ENCODE results near the gene SH3D19.

DNA sequence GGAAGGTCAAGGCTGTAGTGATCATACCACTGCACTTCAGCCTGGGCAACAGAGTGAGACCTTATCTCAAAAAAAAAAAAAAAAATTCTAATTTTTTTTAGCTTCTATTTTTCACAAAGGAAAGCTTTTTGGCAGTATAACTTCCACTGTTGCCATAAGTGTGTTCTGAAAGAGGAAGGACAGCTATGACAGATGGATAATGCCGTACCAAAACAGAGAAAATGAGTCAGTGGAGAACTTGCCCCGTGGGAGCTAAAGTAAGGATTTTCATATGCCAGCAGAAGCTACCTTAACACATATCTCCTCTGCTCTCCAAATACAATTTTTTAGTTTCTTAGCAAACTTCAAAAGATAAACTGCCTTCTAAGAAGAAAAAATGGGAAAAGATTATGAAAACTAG lies 182.2 kb downstream of the SH3D19 start:
- TF ChIP-seq, protein P1, sequence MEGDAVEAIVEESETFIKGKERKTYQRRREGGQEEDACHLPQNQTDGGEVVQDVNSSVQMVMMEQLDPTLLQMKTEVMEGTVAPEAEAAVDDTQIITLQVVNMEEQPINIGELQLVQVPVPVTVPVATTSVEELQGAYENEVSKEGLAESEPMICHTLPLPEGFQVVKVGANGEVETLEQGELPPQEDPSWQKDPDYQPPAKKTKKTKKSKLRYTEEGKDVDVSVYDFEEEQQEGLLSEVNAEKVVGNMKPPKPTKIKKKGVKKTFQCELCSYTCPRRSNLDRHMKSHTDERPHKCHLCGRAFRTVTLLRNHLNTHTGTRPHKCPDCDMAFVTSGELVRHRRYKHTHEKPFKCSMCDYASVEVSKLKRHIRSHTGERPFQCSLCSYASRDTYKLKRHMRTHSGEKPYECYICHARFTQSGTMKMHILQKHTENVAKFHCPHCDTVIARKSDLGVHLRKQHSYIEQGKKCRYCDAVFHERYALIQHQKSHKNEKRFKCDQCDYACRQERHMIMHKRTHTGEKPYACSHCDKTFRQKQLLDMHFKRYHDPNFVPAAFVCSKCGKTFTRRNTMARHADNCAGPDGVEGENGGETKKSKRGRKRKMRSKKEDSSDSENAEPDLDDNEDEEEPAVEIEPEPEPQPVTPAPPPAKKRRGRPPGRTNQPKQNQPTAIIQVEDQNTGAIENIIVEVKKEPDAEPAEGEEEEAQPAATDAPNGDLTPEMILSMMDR (IDR thresholded peaks at IDR 0.05) = no peak
- TF ChIP-seq EZH2 (IDR thresholded peaks at IDR 0.05) (no peak), EZH2phosphoT487 (IDR thresholded peaks at IDR 0.05) (no peak)
